HepG2 (cell line): ENCODE results near the gene GPR152. TPM values are rescaled to one million over a fixed set of nuclear protein-coding genes. Genes with fewer than 3 reads are reported as not detected.

Experiments
- DR1 ChIP-seq: sonication (generic); formaldehyde crosslinking; IDR thresholded peaks from 2 replicates; pipeline ENCODE4 v1.8.0; 2021; ENCODE audit warnings: mild to moderate bottlenecking, missing genetic modification reagents, inconsistent platforms
- EEA1 ChIP-seq: sonication (generic); formaldehyde crosslinking; IDR thresholded peaks from 2 replicates; pipeline ENCODE4 v1.5.1; 2020; ENCODE audit warnings: mild to moderate bottlenecking, missing genetic modification reagents, borderline replicate concordance
- FOXO1 ChIP-seq: sonication (generic); formaldehyde crosslinking; IDR thresholded peaks from 2 replicates; pipeline ENCODE4 v1.4.0; 2020; ENCODE audit warnings: missing genetic modification reagents
- GABPA ChIP-seq, 2 experiments: IDR thresholded peaks; 2 replicates each; pipeline ENCODE4 v1.6.1; 2011 to 2016; ENCODE audit warnings: low read depth in 2 of 2, low read length in 1 of 2, missing biosample characterization in 1 of 2, missing genetic modification characterization in 1 of 2
- MXI1 ChIP-seq: IDR thresholded peaks from 3 replicates; pipeline ENCODE4 v1.6.1; 2012; ENCODE audit warnings: low read depth, low read length, inconsistent platforms, borderline replicate concordance
- PAF1 ChIP-seq: IDR thresholded peaks from 2 replicates; pipeline ENCODE4 v1.6.1; 2016; ENCODE audit warnings: missing genetic modification reagents, missing compliant biosample characterization
- RBM39 ChIP-seq: fragments of 200-400 bp; formaldehyde crosslinking; IDR thresholded peaks from one replicate; pipeline ENCODE4 v1.6.1; 2018; ENCODE audit warnings: antibody characterized with exemption, mild to moderate bottlenecking, low read depth, low read length; ENCODE audit not compliant: poor library complexity, severe bottlenecking
- ZFP82 ChIP-seq: sonication (generic); formaldehyde crosslinking; IDR thresholded peaks from 2 replicates; pipeline ENCODE4 v1.5.1; 2020; ENCODE audit warnings: mild to moderate bottlenecking, missing genetic modification reagents, borderline replicate concordance
- ZNF34 ChIP-seq: sonication (generic); formaldehyde crosslinking; IDR thresholded peaks from 2 replicates; pipeline ENCODE4 v1.4.0; 2020; ENCODE audit warnings: mild to moderate bottlenecking, missing genetic modification reagents, borderline replicate concordance
- ZNF629 ChIP-seq: sonication (generic); formaldehyde crosslinking; conservative IDR thresholded peaks from 2 replicates; pipeline ENCODE4 v1.5.0; 2020; ENCODE audit warnings: missing genetic modification reagents
- ZNF709 ChIP-seq: sonication (generic); formaldehyde crosslinking; IDR thresholded peaks from 2 replicates; pipeline ENCODE4 v1.5.0; 2020; ENCODE audit warnings: mild to moderate bottlenecking, missing genetic modification reagents
- ZNF724P ChIP-seq: sonication (generic); formaldehyde crosslinking; IDR thresholded peaks from 2 replicates; pipeline ENCODE4 v1.8.0; 2022; ENCODE audit warnings: missing genetic modification reagents, borderline replicate concordance
- polyA plus RNA-seq, 8 experiments: library from polyadenylated mRNA; depleted of rRNA in 3 of 8; stranded (reverse) in 7 of 8; unstranded in 1 of 8; fragments of >200 nt; fragmentation: Illumina TruSeq in 4 of 8; extraction: Trizol in 4 of 8; gene quantifications; 2 replicates each; pipeline versions ENCODE4 v1.2.1 to v1.2.3, GENCODE V29; 2011 to 2016; ENCODE audit warnings: low read depth in 4 of 8, missing spikeins in 1 of 8, mixed read lengths in 1 of 8; ENCODE audit not compliant: insufficient read depth in 1 of 8
- total RNA-seq, 5 experiments: library from RNA; depleted of rRNA; stranded (reverse); fragments of >200 nt; fragmentation: Illumina TruSeq; extraction: Trizol; gene quantifications; 2 replicates each; pipeline ENCODE4 v1.2.3, GENCODE V29; 2016; ENCODE audit warnings: low read depth in 1 of 5
- TF ChIP-seq, protein P1 (sequence below): sonication (generic); formaldehyde crosslinking; IDR thresholded peaks from 2 replicates; pipeline ENCODE4 v1.5.1; 2020; ENCODE audit warnings: missing genetic modification reagents, mild to moderate bottlenecking, borderline replicate concordance
- TF ChIP-seq, protein P2 (sequence below): IDR thresholded peaks from 2 replicates; pipeline ENCODE4 v1.6.1; 2016; ENCODE audit warnings: mild to moderate bottlenecking, missing biosample characterization, missing genetic modification reagents
- TF ChIP-seq, protein P3 (sequence below): IDR thresholded peaks from 2 replicates; pipeline ENCODE4 v1.6.1; 2012; ENCODE audit warnings: inconsistent platforms
- TF ChIP-seq, protein P4 (sequence below): sonication (generic); formaldehyde crosslinking; IDR thresholded peaks from 2 replicates; pipeline ENCODE4; 2020; ENCODE audit warnings: missing genetic modification reagents, mild to moderate bottlenecking, borderline replicate concordance
- TF ChIP-seq, protein P5 (sequence below): sonication (generic); formaldehyde crosslinking; IDR thresholded peaks from 2 replicates; pipeline ENCODE4 v1.4.0; 2020; ENCODE audit warnings: mild to moderate bottlenecking, missing genetic modification reagents, borderline replicate concordance

Gene GPR152
- total and polyA plus RNA-seq, 2 of the 13 experiments (the other 11 are each of a cell fraction or from before 2014, with no cell fraction given) = not detected

DNA sequence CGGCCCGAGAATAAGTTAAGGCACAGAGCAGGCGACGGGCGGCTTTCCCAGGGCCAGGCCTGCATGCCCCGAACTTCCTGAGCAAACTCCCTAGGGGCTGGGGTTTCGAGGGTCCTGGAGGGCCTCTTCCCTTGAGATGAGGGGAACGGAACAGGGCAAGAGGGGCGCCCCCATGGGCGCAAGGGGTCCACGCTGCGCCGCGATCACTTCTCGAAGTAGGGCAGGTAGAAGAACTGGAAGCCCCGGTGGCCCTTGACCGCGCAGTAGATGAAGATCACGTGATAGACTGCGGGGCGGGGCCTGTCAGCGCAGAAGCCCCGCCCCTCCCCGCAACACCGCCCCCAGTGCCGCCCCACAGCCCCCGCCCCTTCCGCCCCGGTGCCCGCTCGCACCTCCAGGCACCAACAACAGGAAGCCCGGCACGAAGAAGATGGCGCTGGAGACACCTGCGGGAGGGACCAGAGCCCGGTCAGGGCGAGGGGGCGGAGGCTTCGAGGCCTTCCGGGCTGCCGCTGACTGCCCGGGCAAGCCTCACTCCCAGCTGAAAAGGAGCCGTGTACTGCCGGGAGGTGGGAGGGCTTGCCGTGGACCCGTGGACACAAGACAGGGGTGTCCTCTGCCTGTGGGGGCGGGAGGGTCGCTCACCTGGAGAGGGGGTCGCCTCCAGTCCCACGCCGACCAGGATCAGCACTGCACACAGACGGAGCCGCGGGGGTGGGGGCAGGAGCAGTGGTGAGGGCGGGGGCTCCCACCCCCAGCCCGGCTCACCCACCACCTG, 12.1 kb upstream of the GPR152 start (continued):
- TF ChIP-seq, protein P1, sequence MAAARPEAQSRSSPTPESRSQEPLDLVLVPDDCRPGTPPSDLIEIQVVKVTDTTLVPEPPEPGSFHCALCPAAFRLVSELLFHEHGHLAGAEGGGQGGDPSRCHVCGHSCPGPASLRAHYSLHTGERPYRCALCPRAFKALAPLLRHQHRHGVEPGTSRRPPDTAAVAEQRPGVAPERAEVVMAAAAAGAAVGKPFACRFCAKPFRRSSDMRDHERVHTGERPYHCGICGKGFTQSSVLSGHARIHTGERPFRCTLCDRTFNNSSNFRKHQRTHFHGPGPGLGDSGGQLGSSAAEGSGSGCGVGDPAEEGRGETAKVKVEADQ = no peak
- TF ChIP-seq ZNF709 = 0 out of 2 replicates have a peak, but pooled peaks have one; percentile 42
- TF ChIP-seq, protein P2, sequence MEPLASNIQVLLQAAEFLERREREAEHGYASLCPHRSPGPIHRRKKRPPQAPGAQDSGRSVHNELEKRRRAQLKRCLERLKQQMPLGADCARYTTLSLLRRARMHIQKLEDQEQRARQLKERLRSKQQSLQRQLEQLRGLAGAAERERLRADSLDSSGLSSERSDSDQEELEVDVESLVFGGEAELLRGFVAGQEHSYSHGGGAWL = 0 out of 2 replicates have a peak, but pooled peaks have one; percentile 7
- peak; percentile 57; the same call in 1 of the 3 replicates for TF ChIP-seq MXI1
- TF ChIP-seq ZNF629 = no peak
- TF ChIP-seq, protein P3, sequence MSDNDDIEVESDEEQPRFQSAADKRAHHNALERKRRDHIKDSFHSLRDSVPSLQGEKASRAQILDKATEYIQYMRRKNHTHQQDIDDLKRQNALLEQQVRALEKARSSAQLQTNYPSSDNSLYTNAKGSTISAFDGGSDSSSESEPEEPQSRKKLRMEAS = peak; percentile 40; the same call in 1 of the 2 replicates
- TF ChIP-seq, protein P4, sequence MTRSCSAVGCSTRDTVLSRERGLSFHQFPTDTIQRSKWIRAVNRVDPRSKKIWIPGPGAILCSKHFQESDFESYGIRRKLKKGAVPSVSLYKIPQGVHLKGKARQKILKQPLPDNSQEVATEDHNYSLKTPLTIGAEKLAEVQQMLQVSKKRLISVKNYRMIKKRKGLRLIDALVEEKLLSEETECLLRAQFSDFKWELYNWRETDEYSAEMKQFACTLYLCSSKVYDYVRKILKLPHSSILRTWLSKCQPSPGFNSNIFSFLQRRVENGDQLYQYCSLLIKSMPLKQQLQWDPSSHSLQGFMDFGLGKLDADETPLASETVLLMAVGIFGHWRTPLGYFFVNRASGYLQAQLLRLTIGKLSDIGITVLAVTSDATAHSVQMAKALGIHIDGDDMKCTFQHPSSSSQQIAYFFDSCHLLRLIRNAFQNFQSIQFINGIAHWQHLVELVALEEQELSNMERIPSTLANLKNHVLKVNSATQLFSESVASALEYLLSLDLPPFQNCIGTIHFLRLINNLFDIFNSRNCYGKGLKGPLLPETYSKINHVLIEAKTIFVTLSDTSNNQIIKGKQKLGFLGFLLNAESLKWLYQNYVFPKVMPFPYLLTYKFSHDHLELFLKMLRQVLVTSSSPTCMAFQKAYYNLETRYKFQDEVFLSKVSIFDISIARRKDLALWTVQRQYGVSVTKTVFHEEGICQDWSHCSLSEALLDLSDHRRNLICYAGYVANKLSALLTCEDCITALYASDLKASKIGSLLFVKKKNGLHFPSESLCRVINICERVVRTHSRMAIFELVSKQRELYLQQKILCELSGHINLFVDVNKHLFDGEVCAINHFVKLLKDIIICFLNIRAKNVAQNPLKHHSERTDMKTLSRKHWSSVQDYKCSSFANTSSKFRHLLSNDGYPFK (CRISPR knock-in tag) = peak; percentile 68
- TF ChIP-seq FOXO1 = peak; percentile 31; the same call in 1 of the 2 replicates
- no peak for TF ChIP-seq PAF1
- TF ChIP-seq GABPA (IDR thresholded peaks at IDR 0.05; ENCODE audit: low read depth, low read length) = peak; percentile 52
- peak; percentile 82 for TF ChIP-seq GABPA (CRISPR knock-in tag; IDR thresholded peaks at IDR 0.05; ENCODE audit: low read depth)
- TF ChIP-seq ZNF34 (CRISPR knock-in tag) = no peak
- no peak for TF ChIP-seq ZNF724P
- peak; percentile 72; the same call in 1 of the 2 replicates for TF ChIP-seq ZFP82 (CRISPR knock-in tag)
- TF ChIP-seq, protein P5, sequence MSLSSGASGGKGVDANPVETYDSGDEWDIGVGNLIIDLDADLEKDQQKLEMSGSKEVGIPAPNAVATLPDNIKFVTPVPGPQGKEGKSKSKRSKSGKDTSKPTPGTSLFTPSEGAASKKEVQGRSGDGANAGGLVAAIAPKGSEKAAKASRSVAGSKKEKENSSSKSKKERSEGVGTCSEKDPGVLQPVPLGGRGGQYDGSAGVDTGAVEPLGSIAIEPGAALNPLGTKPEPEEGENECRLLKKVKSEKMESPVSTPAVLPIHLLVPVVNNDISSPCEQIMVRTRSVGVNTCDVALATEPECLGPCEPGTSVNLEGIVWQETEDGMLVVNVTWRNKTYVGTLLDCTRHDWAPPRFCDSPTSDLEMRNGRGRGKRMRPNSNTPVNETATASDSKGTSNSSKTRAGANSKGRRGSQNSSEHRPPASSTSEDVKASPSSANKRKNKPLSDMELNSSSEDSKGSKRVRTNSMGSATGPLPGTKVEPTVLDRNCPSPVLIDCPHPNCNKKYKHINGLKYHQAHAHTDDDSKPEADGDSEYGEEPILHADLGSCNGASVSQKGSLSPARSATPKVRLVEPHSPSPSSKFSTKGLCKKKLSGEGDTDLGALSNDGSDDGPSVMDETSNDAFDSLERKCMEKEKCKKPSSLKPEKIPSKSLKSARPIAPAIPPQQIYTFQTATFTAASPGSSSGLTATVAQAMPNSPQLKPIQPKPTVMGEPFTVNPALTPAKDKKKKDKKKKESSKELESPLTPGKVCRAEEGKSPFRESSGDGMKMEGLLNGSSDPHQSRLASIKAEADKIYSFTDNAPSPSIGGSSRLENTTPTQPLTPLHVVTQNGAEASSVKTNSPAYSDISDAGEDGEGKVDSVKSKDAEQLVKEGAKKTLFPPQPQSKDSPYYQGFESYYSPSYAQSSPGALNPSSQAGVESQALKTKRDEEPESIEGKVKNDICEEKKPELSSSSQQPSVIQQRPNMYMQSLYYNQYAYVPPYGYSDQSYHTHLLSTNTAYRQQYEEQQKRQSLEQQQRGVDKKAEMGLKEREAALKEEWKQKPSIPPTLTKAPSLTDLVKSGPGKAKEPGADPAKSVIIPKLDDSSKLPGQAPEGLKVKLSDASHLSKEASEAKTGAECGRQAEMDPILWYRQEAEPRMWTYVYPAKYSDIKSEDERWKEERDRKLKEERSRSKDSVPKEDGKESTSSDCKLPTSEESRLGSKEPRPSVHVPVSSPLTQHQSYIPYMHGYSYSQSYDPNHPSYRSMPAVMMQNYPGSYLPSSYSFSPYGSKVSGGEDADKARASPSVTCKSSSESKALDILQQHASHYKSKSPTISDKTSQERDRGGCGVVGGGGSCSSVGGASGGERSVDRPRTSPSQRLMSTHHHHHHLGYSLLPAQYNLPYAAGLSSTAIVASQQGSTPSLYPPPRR (CRISPR knock-in tag) = no peak; the same call in 1 of the 2 replicates
- TF ChIP-seq EEA1 (CRISPR knock-in tag) = peak; percentile 57; the same call in 1 of the 2 replicates
- peak; percentile 44; the same call in 1 of the 2 replicates for TF ChIP-seq DR1 (CRISPR knock-in tag)
- peak; percentile 79 for TF ChIP-seq RBM39
